Measurements from ENCODE around the gene SLC6A18.

SLC6A18 gene

GRCh38 chr5:1242733-1243486 is 17.7 kb downstream of the SLC6A18 start:
- DNase-seq: no peak
- in situ Hi-C loops (cut with HindIII; ENCODE audit: low pct_ligation_motif_present, low pct_unique_long_range_greater_than_20kb, low sequenced_read_pairs): no loop called here

DNA sequence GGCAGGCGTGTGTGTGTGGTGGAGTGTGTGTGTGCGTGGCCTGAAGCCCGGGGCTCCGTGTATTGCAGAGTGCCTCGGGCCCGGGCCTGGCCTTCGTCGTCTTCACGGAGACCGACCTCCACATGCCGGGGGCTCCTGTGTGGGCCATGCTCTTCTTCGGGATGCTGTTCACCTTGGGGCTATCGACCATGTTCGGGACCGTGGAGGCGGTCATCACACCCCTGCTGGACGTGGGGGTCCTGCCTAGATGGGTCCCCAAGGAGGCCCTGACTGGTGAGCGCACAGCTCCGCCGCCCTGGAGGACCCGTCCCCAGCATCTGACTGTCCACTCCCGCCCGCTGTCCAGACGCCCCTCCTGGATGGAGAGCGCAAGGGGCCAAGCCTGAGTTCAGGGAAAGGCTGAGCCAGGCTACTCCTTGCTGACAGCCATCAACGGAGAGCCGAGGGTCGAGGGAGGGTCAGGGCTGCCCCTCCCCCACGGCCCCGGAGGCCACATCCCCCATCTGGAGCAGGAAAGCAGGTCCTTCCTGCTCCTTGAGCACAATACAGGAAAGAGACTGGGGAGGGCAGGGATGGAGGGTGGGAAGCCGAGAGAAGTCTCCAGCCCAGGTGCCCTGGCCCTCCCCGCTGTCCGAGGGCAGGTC is 18.4 kb downstream of the SLC6A18 start:
- in situ Hi-C loops (cut with HindIII; ENCODE audit: low pct_ligation_motif_present, low pct_unique_long_range_greater_than_20kb, low sequenced_read_pairs): no loop called here

GRCh38 chr5:1244255-1244654 is 19.1 kb downstream of the SLC6A18 start:
- no peak for DNase-seq
- in situ Hi-C loops (cut with HindIII; ENCODE audit: low pct_ligation_motif_present, low pct_unique_long_range_greater_than_20kb, low sequenced_read_pairs): no loop called here

More for the DNA sequence above, 18.4 kb downstream of the SLC6A18 start:
- no peak for DNase-seq

DNA sequence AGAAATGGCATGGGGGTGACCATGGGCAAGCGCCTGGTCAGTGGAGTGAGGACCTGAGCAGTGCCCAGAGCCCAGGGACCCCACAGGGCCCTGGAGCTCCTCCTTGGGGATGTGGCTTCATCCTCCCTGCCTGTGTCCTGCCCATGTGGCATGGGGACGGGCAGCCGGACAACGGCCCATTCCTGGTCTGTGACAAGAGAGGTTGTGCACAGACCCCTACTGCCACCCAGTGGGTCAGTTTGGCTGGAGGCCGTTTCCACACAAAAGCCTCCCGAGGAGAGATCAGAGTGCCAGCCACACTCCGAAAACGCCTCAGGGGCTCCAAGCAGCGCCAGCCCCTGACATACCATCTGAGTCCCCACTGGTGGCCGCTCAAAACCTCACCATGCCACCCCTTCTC is 19.8 kb downstream of the SLC6A18 start:
- peak; percentile 2 for DNase-seq
- in situ Hi-C loops (cut with HindIII; ENCODE audit: low pct_ligation_motif_present, low pct_unique_long_range_greater_than_20kb, low sequenced_read_pairs): no loop called here

- in situ Hi-C loops (cut with HindIII; ENCODE audit: low pct_ligation_motif_present, low pct_unique_long_range_greater_than_20kb, low sequenced_read_pairs): no loop called here
- DNase-seq: no peak
Observed at GRCh38 chr5:1245905-1246576, 20.9 kb downstream of the SLC6A18 start.

DNA sequence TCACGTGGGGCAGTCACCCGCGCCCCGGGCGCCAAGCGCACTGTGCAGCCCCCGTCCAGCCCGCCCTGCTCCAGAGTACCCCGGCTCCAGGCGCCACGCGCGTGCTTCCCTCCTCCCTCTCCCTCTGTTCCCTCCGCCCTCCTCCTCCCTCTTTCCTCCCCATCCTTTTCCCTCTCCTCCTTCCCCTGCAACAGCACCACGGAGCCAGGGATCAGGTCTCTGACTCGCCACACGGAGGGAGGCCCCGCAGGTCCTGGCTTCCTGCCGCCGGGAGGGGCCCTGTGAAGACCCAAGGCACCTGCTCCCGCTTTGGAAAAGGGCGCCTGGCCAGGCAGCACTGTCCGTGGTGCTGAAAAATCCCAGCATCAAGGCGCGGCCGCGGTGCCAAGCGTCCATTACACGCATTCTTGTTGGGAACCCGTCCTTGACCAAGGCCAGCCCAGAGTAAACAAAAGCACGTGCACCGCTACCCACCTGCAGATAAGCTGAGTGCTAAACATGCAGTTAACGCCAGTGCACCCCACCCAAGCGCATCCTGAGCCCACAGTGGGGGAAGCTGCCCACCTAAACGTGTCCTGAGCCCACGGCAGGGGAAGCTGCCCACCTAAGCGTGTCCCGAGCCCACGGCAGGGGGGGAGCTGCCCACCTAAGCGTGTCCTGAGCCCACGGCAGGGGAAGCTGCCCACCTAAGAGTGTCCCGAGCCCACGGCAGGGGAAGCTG is 21.7 kb downstream of the SLC6A18 start:
- in situ Hi-C loops (cut with HindIII; ENCODE audit: low pct_ligation_motif_present, low pct_unique_long_range_greater_than_20kb, low sequenced_read_pairs): no loop called here
- peak; percentile 60 for DNase-seq

GRCh38 chr5:1247811-1248210 is 22.6 kb downstream of the SLC6A18 start:
- in situ Hi-C loops (cut with HindIII; ENCODE audit: low pct_ligation_motif_present, low pct_unique_long_range_greater_than_20kb, low sequenced_read_pairs): no loop called here
- DNase-seq: no peak

GRCh38 chr5:1249366-1250280 is 24.4 kb downstream of the SLC6A18 start:
- in situ Hi-C loops (cut with HindIII; ENCODE audit: low pct_ligation_motif_present, low pct_unique_long_range_greater_than_20kb, low sequenced_read_pairs): no loop called here
- DNase-seq: no peak

DNA sequence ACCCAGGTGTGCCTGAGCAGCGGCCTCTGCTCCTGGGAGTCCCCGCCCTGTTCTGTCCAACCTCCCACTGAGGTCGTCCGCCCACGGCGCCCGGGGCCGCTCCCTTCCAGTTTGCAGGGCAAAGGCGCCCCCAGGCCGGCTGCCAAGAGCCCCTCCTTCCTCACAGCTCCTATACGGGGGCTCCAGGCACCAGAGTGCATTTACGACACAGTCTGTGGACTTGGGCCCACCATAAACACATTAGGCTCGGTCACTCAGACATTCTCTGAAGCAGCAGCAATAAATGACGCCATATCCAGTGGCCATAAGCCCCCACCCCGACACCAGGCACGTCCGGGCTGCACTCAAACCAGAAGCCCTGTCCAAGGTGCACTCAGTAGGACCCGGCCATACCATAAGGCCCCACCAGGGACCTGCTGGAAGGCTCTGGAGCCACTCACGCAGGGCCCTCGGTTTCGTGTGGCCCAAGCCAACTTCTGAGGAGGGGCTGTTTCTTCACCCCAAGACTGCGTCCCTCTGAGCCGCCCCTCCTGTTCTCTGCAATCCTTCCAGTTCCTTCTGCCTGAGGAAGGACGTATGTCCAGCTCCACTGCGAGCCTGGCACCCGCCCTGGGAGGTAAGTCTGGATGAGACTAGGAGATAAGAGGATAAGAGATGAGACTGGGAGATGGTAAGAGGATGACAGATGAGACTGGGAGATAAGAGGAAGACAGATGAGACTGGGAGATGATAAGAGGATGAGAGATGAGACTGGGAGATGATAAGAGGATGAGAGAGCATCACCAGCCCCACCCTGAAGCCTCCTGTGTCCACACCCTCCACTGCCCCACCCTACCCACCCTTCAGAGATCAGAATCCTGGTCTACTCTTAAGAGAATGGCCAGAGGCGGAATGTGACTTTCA is 26.7 kb downstream of the SLC6A18 start:
- DNase-seq: no peak
- in situ Hi-C loops (cut with HindIII; ENCODE audit: low pct_ligation_motif_present, low pct_unique_long_range_greater_than_20kb, low sequenced_read_pairs): no loop called here

GRCh38 chr5:1252681-1253080 is 27.5 kb downstream of the SLC6A18 start:
- in situ Hi-C loops (cut with HindIII; ENCODE audit: low pct_ligation_motif_present, low pct_unique_long_range_greater_than_20kb, low sequenced_read_pairs): no loop called here
- DNase-seq: no peak

DNA sequence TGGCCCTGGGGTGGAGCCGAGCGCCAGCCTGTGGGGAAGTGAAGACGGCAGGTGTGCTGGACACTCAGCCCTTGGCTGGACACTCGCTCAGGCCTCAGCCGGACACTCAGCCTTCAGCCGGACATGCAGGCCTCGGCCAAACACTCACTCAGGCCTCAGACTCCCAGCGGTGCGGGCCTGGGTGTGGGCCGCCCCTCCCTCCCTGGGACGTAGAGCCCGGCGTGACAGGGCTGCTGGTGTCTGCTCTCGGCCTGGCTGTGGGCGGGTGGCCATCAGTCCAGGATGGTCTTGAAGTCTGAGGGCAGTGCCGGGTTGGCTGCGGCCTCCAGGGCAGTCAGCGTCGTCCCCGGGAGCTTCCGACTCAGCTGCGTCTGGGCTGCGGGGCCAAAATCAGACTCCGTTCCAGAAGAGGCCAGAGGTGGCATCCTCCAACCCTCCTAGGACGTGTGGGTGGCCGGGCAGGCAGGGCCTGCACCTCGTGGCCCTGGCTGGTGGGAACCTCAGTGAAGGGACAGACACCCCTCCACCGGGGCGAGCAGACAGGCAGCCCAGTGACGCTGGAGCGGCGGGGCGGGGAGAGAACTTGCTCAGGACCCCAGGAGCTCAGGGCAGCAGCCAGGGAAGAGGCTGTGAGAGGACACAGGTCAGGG is 28.4 kb downstream of the SLC6A18 start:
- no peak for DNase-seq
- in situ Hi-C loops (cut with HindIII; ENCODE audit: low pct_ligation_motif_present, low pct_unique_long_range_greater_than_20kb, low sequenced_read_pairs): no loop called here

DNA sequence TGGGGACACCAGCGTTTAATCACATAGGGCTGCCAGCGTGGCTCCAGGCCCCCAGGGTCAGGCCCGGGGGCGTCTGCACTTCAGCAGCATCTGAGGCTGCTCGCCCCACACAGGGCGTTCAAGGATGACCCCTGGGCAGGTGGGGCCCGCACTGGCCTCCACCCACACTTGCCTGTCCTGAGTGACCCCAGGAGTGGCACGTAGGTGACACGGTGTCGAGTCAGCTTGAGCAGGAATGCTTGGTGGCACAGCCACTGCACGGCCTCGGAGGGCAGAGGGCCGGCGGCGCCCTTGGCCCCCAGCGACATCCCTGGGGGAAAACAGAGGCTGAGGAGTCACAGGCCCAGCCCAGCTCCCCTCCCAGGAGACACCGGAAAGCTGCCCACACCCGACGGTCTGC is 29.0 kb downstream of the SLC6A18 start:
- in situ Hi-C loops (cut with HindIII; ENCODE audit: low pct_ligation_motif_present, low pct_unique_long_range_greater_than_20kb, low sequenced_read_pairs): no loop called here
- DNase-seq: no peak

- in situ Hi-C loops (cut with HindIII; ENCODE audit: low pct_ligation_motif_present, low pct_unique_long_range_greater_than_20kb, low sequenced_read_pairs): no loop called here
Observed at GRCh38 chr5:1255081-1255561, 29.9 kb downstream of the SLC6A18 start.

DNA sequence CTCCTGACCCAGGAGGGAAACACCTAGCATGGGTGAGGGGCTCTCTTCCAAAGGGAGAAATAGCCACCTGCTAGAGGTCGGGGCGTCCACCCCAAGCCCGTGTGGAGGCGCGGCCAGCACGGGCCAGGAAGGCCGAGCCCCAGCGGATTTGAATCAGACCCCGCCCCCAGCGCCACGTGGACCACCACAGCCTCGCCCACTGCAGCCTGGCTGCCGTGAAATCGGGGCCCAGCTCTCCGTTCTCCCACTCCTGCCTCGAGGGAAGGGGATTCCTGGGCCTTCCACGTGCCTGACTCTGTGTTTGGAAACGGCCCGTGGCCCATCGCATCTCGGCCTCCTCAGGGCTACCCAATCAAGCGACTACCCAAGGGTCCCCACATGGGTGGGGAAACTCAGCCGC is 31.6 kb downstream of the SLC6A18 start:
- in situ Hi-C loops (cut with HindIII; ENCODE audit: low pct_ligation_motif_present, low pct_unique_long_range_greater_than_20kb, low sequenced_read_pairs): no loop called here
- no peak for DNase-seq

More at GRCh38 chr5:1255081-1255561, 29.9 kb downstream of the SLC6A18 start:
- no peak for DNase-seq

- in situ Hi-C loops (cut with HindIII; ENCODE audit: low pct_ligation_motif_present, low pct_unique_long_range_greater_than_20kb, low sequenced_read_pairs): no loop called here
- no peak for DNase-seq
Observed at GRCh38 chr5:1257363-1257762, 32.2 kb downstream of the SLC6A18 start.

DNA sequence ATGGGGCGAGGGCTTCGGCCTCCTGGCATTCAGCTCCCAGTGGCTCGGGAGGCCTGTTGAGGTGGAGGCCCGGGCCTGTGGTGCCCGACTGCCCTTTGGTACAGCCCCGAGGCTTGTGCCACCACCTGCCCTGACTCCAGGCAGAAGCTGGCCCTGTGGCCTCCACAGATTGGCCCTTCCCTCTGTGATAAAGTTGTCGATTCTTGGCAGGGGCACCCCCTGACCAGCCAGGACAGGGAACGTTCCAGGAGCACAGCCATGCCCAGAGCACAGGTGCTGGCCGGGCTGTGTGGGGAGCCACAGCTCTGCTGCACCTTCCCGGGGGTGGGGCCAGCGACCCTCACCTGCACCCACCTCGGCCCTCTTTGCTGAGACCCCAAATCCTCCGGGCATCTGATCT is 32.7 kb downstream of the SLC6A18 start:
- in situ Hi-C loops (cut with HindIII; ENCODE audit: low pct_ligation_motif_present, low pct_unique_long_range_greater_than_20kb, low sequenced_read_pairs): no loop called here
- DNase-seq: no peak

Measured in ACHN (cell line).